Nephron (organoid): Measurements from ENCODE around the gene HNRNPAB.

Experiments
- H3K27ac Mint-ChIP-seq, 3 experiments: 2 replicates each; pipeline ENCODE4 v1.8.0; 2020; ENCODE audit warnings: mixed read lengths in 3 of 3, mild to moderate bottlenecking in 2 of 3, moderate library complexity in 1 of 3
- H3K27me3 Mint-ChIP-seq: 2 replicates; pipeline ENCODE4 v1.8.0; 2021; ENCODE audit warnings: low read depth, mild to moderate bottlenecking, moderate library complexity, mixed read lengths
- H3K36me3 Mint-ChIP-seq: 2 replicates; pipeline ENCODE4 v1.8.0; 2020; ENCODE audit warnings: low read depth, mixed read lengths
- H3K4me1 Mint-ChIP-seq: 2 replicates; pipeline ENCODE4 v1.8.0; 2020; ENCODE audit warnings: mixed read lengths
- H3K4me3 Mint-ChIP-seq, 3 experiments: 2 replicates each; pipeline ENCODE4 v1.8.0; 2020; ENCODE audit warnings: mild to moderate bottlenecking in 3 of 3, mixed read lengths in 3 of 3, moderate library complexity in 2 of 3
- H3K9me3 Mint-ChIP-seq: 2 replicates; pipeline ENCODE4 v1.8.0; 2020; ENCODE audit warnings: mixed read lengths
- CTCF ChIP-seq, 3 experiments: fragments of 200-600 bp; sonication (generic); IDR thresholded peaks; one replicate each; pipeline ENCODE4 v1.5.0; 2021; ENCODE audit warnings: antibody characterized with exemption in 3 of 3; ENCODE audit not compliant: unreplicated experiment in 3 of 3

HNRNPAB gene

GRCh38 chr5:178221853-178222252 is 17.5 kb downstream of the HNRNPAB start:
- no peaks in the 10 kb centered on the region for H3K9me3 Mint-ChIP-seq
- H3K36me3 Mint-ChIP-seq, result peaks cover 57% of the 10 kb centered on the region
- no peak for TF ChIP-seq CTCF (IDR thresholded peaks at IDR 0.05; ENCODE audit: unreplicated experiment in 3 of 3)
- H3K4me3 Mint-ChIP-seq, result no peak overlapping the region
- H3K4me1 Mint-ChIP-seq, result peaks cover 13% of the 10 kb centered on the region
- H3K27ac Mint-ChIP-seq, result no peak overlapping the region
- no peaks in the 10 kb centered on the region for H3K27me3 Mint-ChIP-seq

GRCh38 chr5:178222292-178222691 is 18.0 kb downstream of the HNRNPAB start:
- no peak for TF ChIP-seq CTCF (IDR thresholded peaks at IDR 0.05; ENCODE audit: unreplicated experiment in 3 of 3)
- Mint-ChIP-seq H3K27ac (no peak overlapping the region), H3K4me3 (no peak overlapping the region), H3K36me3 (peaks cover 60% of the 10 kb centered on the region), H3K4me1 (peaks cover 13% of the 10 kb centered on the region), H3K9me3 (no peaks in the 10 kb centered on the region), H3K27me3 (no peaks in the 10 kb centered on the region)

GRCh38 chr5:178223196-178223773 is 19.0 kb downstream of the HNRNPAB start:
- Mint-ChIP-seq H3K4me1 (peaks cover 13% of the 10 kb centered on the region), H3K4me3 (no peak overlapping the region), H3K27ac (peak overlapping the region in 1 of 3 experiments; percentile 45), H3K9me3 (no peaks in the 10 kb centered on the region), H3K36me3 (peaks cover 69% of the 10 kb centered on the region), H3K27me3 (no peaks in the 10 kb centered on the region)
- TF ChIP-seq CTCF (IDR thresholded peaks at IDR 0.05; ENCODE audit: unreplicated experiment in 3 of 3), result no peak

- H3K27ac Mint-ChIP-seq, result peak overlapping the region in 1 of 3 experiments; percentile 45
- H3K4me3 Mint-ChIP-seq, result no peak overlapping the region
- no peaks in the 10 kb centered on the region for H3K27me3 Mint-ChIP-seq
- peaks cover 8% of the 10 kb centered on the region for H3K4me1 Mint-ChIP-seq
- no peak for TF ChIP-seq CTCF (IDR thresholded peaks at IDR 0.05; ENCODE audit: unreplicated experiment in 3 of 3)
- peaks cover 69% of the 10 kb centered on the region for H3K36me3 Mint-ChIP-seq
- H3K9me3 Mint-ChIP-seq, result no peaks in the 10 kb centered on the region
Measured at GRCh38 chr5:178223828-178224335, 19.5 kb downstream of the HNRNPAB start.

- peaks cover 6% of the 10 kb centered on the region for H3K4me1 Mint-ChIP-seq
Measured at GRCh38 chr5:178224403-178224802, 20.1 kb downstream of the HNRNPAB start.

More at GRCh38 chr5:178224403-178224802, 20.1 kb downstream of the HNRNPAB start:
- Mint-ChIP-seq H3K27me3 (no peaks in the 10 kb centered on the region), H3K9me3 (no peaks in the 10 kb centered on the region), H3K4me3 (no peak overlapping the region), H3K36me3 (peaks cover 69% of the 10 kb centered on the region), H3K27ac (peak overlapping the region in 1 of 3 experiments; percentile 45)
- TF ChIP-seq CTCF (IDR thresholded peaks at IDR 0.05; ENCODE audit: unreplicated experiment in 3 of 3), result no peak
